Gastrocnemius medialis (tissue), 4 donors: ENCODE data around the gene WNT8A. TPM values are rescaled to one million over a fixed set of nuclear protein-coding genes. Genes with fewer than 3 reads are reported as not detected.
"Not testable (repeated sequence)": the region's sequence is repeated elsewhere in the genome, so short reads cannot be mapped to it uniquely, and the experiment has no call there.

Experiments
- ATAC-seq, 2 donors: fragments of 150-250 bp; one replicate each; pipeline ENCODE4 v1.9.1; 2016
- DNase-seq, 2 donors: peaks; one replicate each; pipeline ENCODE4 v3.0.0-alpha.2; 2019
- H3K27ac ChIP-seq, 4 donors: fragments of 200-600 bp; sonication (generic); 1 replicate in 1 of 4; 2 replicates in 3 of 4; pipeline ENCODE4 v1.5.1; 2016 to 2018; ENCODE audit warnings: mild to moderate bottlenecking in 2 of 4, moderate library complexity in 1 of 4
- H3K27me3 ChIP-seq, 3 donors: fragments of 200-600 bp; sonication (generic) in 2 of 3; 1 replicate in 1 of 3; 2 replicates in 2 of 3; pipeline versions ENCODE4 v1.5.1 to v1.6.0; 2016 to 2019; ENCODE audit warnings: mild to moderate bottlenecking in 1 of 3, moderate library complexity in 1 of 3
- H3K36me3 ChIP-seq, 2 donors: fragments of 200-600 bp; sonication (generic) in 1 of 2; one replicate each; pipeline ENCODE4 v1.5.1; 2017 to 2018
- H3K4me1 ChIP-seq, 2 donors: fragments of 200-600 bp; sonication (generic) in 1 of 2; one replicate each; pipeline ENCODE4 v1.5.1; 2016 to 2017; ENCODE audit warnings: mild to moderate bottlenecking in 2 of 2
- H3K4me3 ChIP-seq, 4 donors: fragments of 200-600 bp; sonication (generic) in 3 of 4; 1 replicate in 1 of 4; 2 replicates in 3 of 4; pipeline ENCODE4 v1.5.1; 2016 to 2019; ENCODE audit warnings: mild to moderate bottlenecking in 2 of 4
- H3K9me3 ChIP-seq, 3 donors: fragments of 200-600 bp; sonication (generic) in 2 of 3; 1 replicate in 1 of 3; 2 replicates in 2 of 3; pipeline ENCODE4 v1.5.1; 2016 to 2019
- CTCF ChIP-seq, 5 experiments: fragments of 450-650 bp in 3 of 5; fragments of 200-600 bp in 2 of 5; sonication (generic) in 2 of 5; IDR thresholded peaks in 4 of 5; conservative IDR thresholded peaks in 1 of 5; 1 replicate in 4 of 5; 2 replicates in 1 of 5; pipeline ENCODE4 v1.5.1; 2016 to 2019; ENCODE audit warnings: antibody characterized with exemption in 5 of 5, mild to moderate bottlenecking in 3 of 5, moderate library complexity in 3 of 5
- POLR2A ChIP-seq, 2 donors: fragments of 450-650 bp; IDR thresholded peaks; one replicate each; pipeline ENCODE4 v1.6.1; 2017; ENCODE audit warnings: antibody characterized with exemption in 2 of 2, mild to moderate bottlenecking in 2 of 2, moderate library complexity in 2 of 2
- in situ Hi-C, 4 donors: fragments of 200-750 bp; cut with MboI; loops; one replicate each; pipeline versions ENCODE4 v1.15.0 to v1.8.0; 2017; ENCODE audit warnings: low sequenced_read_pairs in 4 of 4
- intact Hi-C: fragments of 100-400 bp; cut with DNase I; formaldehyde crosslinking; loops from one replicate; pipeline ENCODE4 v1.15.1; 2023; ENCODE audit warnings: low total_unique reads
- total RNA-seq, 4 donors: library from RNA; depleted of rRNA; stranded (reverse); fragments of >200 nt; gene quantifications; one replicate each; pipeline versions ENCODE4 v1.1.0 to v1.2.3, GENCODE V29; 2016

WNT8A gene
- total RNA-seq, 4 donors from 2014 or later, result 0.51 TPM; not detected in 3

GRCh38 chr5:138038826-138039225 lies 45.0 kb upstream of the WNT8A start:
- H3K27ac ChIP-seq, result no peak overlapping the region

DNA sequence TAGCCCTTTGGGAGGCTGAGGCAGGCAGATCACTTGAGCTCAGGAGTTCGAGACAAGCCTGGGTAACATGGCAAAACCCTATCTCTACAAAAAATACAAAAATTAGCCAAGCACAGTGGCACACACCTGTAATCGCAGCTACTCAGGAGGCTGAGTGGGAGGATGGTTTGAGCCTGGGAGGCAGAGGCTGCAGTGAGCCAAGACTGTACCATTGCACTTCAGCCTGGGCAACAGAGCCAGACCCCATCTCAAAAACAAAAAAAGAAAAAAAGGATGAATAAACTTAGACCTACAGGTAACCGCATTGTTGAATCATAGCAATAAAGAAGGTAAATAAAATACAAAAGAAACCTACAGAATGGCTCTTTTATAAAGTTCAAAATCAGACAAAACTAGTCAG lies 38.5 kb upstream of the WNT8A start:
- H3K4me1 ChIP-seq, H3K4me3 ChIP-seq, H3K9me3 ChIP-seq, H3K27ac ChIP-seq, ATAC-seq, intact Hi-C loops, H3K27me3 ChIP-seq, H3K36me3 ChIP-seq, DNase-seq: not testable (repeated sequence)
- in situ Hi-C loops, result loop anchor here in 3 of 4 donors (25.0 kb wide), 2 partner anchors 92 to 283 kb away; partner anchors contain the start of genes HNRNPA0 (in 2 of the 3) and NME5 (in 1 of the 3)

More at GRCh38 chr5:138038826-138039225, 45.0 kb upstream of the WNT8A start:
- no peaks in the 10 kb centered on the region for H3K27me3 ChIP-seq
- ATAC-seq (no peak), DNase-seq (no peak)
- H3K9me3 ChIP-seq, result no peaks in the 10 kb centered on the region
- H3K4me3 ChIP-seq, result no peak overlapping the region
- no peak for TF ChIP-seq CTCF (IDR thresholded peaks at IDR 0.05 in 4 of 5, conservative IDR thresholded peaks at IDR 0.05 in 1 of 5)
- no peak for TF ChIP-seq POLR2A (IDR thresholded peaks at IDR 0.05)
- intact Hi-C loops (loop anchor here (10.0 kb wide), 1 partner anchor 296 kb away; the partner anchor contains the start of genes CDC25C and FAM53C), in situ Hi-C loops (loop anchor here in 3 of 4 donors (25.0 kb wide), 2 partner anchors 98 to 277 kb away; partner anchors contain the start of genes HNRNPA0 (in 2 of the 3) and NME5 (in 1 of the 3))
- H3K36me3 ChIP-seq, result no peaks in the 10 kb centered on the region
- peaks cover 2 to 9% of the 10 kb centered on the region in 2 donors for H3K4me1 ChIP-seq

DNA sequence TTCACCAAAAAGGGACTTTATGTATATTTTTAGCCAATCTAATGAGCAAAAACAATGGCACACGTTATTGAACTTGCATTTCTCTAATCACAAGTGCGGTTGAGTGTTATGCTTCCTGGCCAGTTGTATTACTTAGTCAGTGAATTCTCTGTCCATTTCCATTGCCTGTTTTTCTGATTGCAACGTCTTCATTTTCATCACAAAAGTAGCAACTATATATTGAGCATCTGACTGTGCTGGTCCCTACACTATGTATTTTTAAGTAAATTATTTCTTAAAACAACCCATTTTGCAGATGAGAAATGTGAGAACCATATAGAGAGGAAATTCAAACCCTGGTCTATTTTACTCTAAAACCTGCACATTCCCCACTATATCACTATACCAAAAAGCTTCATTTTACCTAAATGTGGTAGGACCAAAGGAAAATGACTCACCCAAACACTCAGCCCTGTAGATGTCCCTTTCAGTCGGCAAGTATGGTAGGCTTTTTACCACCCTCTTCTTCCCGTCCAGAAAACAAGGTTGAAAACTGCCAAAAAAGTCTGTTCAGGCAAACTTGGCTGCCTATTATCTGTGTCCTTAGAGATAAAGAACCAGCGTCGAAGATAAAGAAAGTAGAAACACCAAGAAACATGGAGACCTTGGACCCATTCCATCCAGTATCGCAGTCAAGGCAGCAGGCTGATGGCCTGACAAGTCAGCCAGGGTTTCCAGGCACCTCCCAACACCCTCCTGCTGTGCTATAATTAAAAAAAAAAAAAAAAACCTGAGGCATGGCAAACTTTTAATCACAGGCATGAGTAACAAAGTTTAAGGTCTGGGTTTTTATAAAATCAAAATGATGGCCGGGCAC lies 32.2 kb upstream of the WNT8A start:
- Histone ChIP-seq H3K27ac (no peak overlapping the region), H3K4me3 (no peak overlapping the region), H3K27me3 (peaks cover 0 to 5% (median 0%) of the 10 kb centered on the region in 3 donors), H3K4me1 (no peaks in the 10 kb centered on the region), H3K36me3 (no peaks in the 10 kb centered on the region), H3K9me3 (no peaks in the 10 kb centered on the region)
- no peak for DNase-seq
- intact Hi-C loops (no loop called here), in situ Hi-C loops (no loop called here)
- no peak for TF ChIP-seq CTCF (IDR thresholded peaks at IDR 0.05 in 4 of 5, conservative IDR thresholded peaks at IDR 0.05 in 1 of 5)
- TF ChIP-seq POLR2A (IDR thresholded peaks at IDR 0.05), result no peak
- no peak for ATAC-seq

- H3K36me3 ChIP-seq, ATAC-seq, H3K4me3 ChIP-seq, H3K27ac ChIP-seq, H3K9me3 ChIP-seq, DNase-seq, intact Hi-C loops, H3K27me3 ChIP-seq, in situ Hi-C loops, H3K4me1 ChIP-seq: not testable (repeated sequence)
These were observed 31.1 kb upstream of the WNT8A start for GRCh38 chr5:138052718-138053117.

- intact Hi-C loops, result no loop called here
- in situ Hi-C loops, result no loop called here
- no peak overlapping the region for H3K4me3 ChIP-seq
- TF ChIP-seq POLR2A (IDR thresholded peaks at IDR 0.05) (no peak), CTCF (IDR thresholded peaks at IDR 0.05 in 4 of 5, conservative IDR thresholded peaks at IDR 0.05 in 1 of 5) (no peak)
- ATAC-seq (no peak), DNase-seq (no peak)
- H3K4me1 ChIP-seq, result no peaks in the 10 kb centered on the region
- H3K27me3 ChIP-seq, result peaks cover 0 to 5% (median 0%) of the 10 kb centered on the region in 3 donors
- no peaks in the 10 kb centered on the region for H3K9me3 ChIP-seq
- no peak overlapping the region for H3K27ac ChIP-seq
- no peaks in the 10 kb centered on the region for H3K36me3 ChIP-seq
These were observed 30.3 kb upstream of the WNT8A start for GRCh38 chr5:138053554-138053953.
